K562 (cell line): Measurements from ENCODE around the gene BICC1. TPM values are rescaled to one million over a fixed set of nuclear protein-coding genes. Genes with fewer than 3 reads are reported as not detected.

Source experiments
- GTF2E2 ChIP-seq: fragments of 200-800 bp; sonication (Bioruptor generic); IDR thresholded peaks from 2 replicates; pipeline ENCODE4 v1.6.1; 2016; ENCODE audit warnings: missing genetic modification characterization, missing compliant biosample characterization
- HOXB6 ChIP-seq: fragments of 250-450 bp; sonication (Bioruptor Pico); IDR thresholded peaks from 2 replicates; pipeline ENCODE4 v1.5.1; 2022; ENCODE audit warnings: mild to moderate bottlenecking, borderline replicate concordance
- NR0B1 ChIP-seq: fragments of 450-650 bp; IDR thresholded peaks from one replicate; pipeline ENCODE4 v1.6.1; 2018; ENCODE audit warnings: mild to moderate bottlenecking, moderate library complexity; ENCODE audit not compliant: partially characterized antibody
- RNF2 ChIP-seq: sonication (generic); IDR thresholded peaks from 2 replicates; pipeline ENCODE4 v1.6.1; 2016
- ZNF197 ChIP-seq: fragments of 200-800 bp; sonication (Bioruptor generic); IDR thresholded peaks from 2 replicates; pipeline ENCODE4 v1.6.1; 2016; ENCODE audit warnings: low read depth, missing genetic modification characterization, missing compliant biosample characterization
- ZNF24 ChIP-seq: fragments of 450-650 bp; IDR thresholded peaks from 2 replicates; pipeline ENCODE4 v1.6.1; 2016
- ZNF282 ChIP-seq: sonication (generic); formaldehyde crosslinking; IDR thresholded peaks from 2 replicates; pipeline ENCODE4 v1.8.1; 2023; ENCODE audit warnings: missing genetic modification reagents
- ZNF584 ChIP-seq: fragments of 200-800 bp; sonication (Bioruptor generic); IDR thresholded peaks from 2 replicates; pipeline ENCODE4 v1.6.1; 2016; ENCODE audit warnings: low read depth, mild to moderate bottlenecking, missing genetic modification characterization, missing compliant biosample characterization
- ZNF609 ChIP-seq: sonication (generic); formaldehyde crosslinking; IDR thresholded peaks from 2 replicates; pipeline ENCODE4 v1.8.1; 2023; ENCODE audit warnings: missing genetic modification reagents, mild to moderate bottlenecking, borderline replicate concordance
- ZZZ3 ChIP-seq: fragments of 450-650 bp; IDR thresholded peaks from 2 replicates; pipeline ENCODE4 v1.6.1; 2016; ENCODE audit warnings: antibody characterized with exemption, mild to moderate bottlenecking, moderate library complexity
- polyA plus RNA-seq, 8 experiments: library from polyadenylated mRNA; depleted of rRNA in 4 of 8; stranded (reverse) in 5 of 8; unstranded in 3 of 8; fragments of >200 nt; fragmentation: Nextera tagmentation in 2 of 8; fragmentation: Illumina TruSeq in 1 of 8; extraction: Ambion mirVana in 2 of 8; extraction: Trizol in 1 of 8; gene quantifications; 2 replicates each; pipeline versions ENCODE4 v1.2.1 to v1.2.3, GENCODE V29; 2011 to 2014; ENCODE audit warnings: inconsistent platforms in 1 of 8, missing spikeins in 1 of 8
- total RNA-seq, 7 experiments: library from RNA; depleted of rRNA in 6 of 7; stranded (reverse); fragments of >200 nt in 6 of 7; fragmentation: Illumina TruSeq in 2 of 7; extraction: Trizol in 2 of 7; gene quantifications; 2 replicates each; pipeline versions ENCODE4 v1.2.1 to v1.2.3, GENCODE V29; 2011 to 2021; ENCODE audit warnings: low replicate concordance in 1 of 7

BICC1 gene
- total and polyA plus RNA-seq, 9 of the 15 experiments (the other 6 are each of a cell fraction or from before 2014, with no cell fraction given): not detected

DNA sequence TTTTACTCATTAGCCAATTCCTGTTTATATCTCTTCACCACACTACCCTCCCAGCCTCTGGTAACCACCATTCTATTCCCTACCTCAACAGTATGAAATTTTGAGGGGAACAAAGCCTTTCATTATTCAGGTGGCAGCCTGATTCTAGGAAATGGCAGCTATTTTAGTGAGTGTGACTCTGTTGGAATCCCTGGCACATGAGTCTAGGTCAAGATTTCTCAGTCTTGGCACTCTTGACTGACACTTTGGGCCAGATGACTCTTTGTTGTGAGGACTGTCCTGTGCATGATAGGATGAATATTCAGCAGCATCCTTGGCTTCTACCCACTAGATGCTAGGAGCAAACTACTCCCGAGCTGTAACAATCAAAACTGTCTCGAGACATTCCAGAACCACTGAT lies 341.0 kb downstream of the BICC1 start (continued):
- no peak for TF ChIP-seq NR0B1
- TF ChIP-seq ZNF609 (CRISPR knock-in tag): no peak
- TF ChIP-seq ZNF282 (CRISPR knock-in tag): no peak
- no peak for TF ChIP-seq ZNF197 (CRISPR knock-in tag)
- TF ChIP-seq RNF2: no peak
- no peak for TF ChIP-seq HOXB6 (CRISPR knock-in tag)
- TF ChIP-seq ZNF584 (CRISPR knock-in tag): no peak
- no peak for TF ChIP-seq ZZZ3
- TF ChIP-seq ZNF24: no peak
- TF ChIP-seq GTF2E2: no peak
- TF ChIP-seq, all 486 proteins: peak for 0
